H1 (cell line): ENCODE results near the gene RABGGTA. TPM values are rescaled to one million over a fixed set of nuclear protein-coding genes. Genes with fewer than 3 reads are reported as not detected.

Experiments
- BRCA1 ChIP-seq: IDR thresholded peaks from 2 replicates; pipeline ENCODE4 v1.6.1; 2012; ENCODE audit warnings: low read depth, low read length, improper control_type of control experiment
- CEBPB ChIP-seq: IDR thresholded peaks from 2 replicates; pipeline ENCODE4 v1.6.1; 2012; ENCODE audit warnings: low read depth, low read length
- KDM1A ChIP-seq: fragments of 200-600, 300-600 bp; sonication (generic); IDR thresholded peaks from 2 replicates; pipeline ENCODE4 v1.7.1; 2016; ENCODE audit warnings: mild to moderate bottlenecking, low read length, borderline replicate concordance
- RBBP5 ChIP-seq: IDR thresholded peaks from 2 replicates; pipeline ENCODE4 v1.7.1; 2012; ENCODE audit warnings: low read depth, mild to moderate bottlenecking, inconsistent platforms, low read length, moderate library complexity, borderline replicate concordance
- SIN3A ChIP-seq, 2 experiments: IDR thresholded peaks in 1 of 2; conservative IDR thresholded peaks in 1 of 2; 2 replicates each; pipeline ENCODE4 v1.6.1; 2011 to 2012; ENCODE audit warnings: low read length in 2 of 2, improper control_type of control experiment in 1 of 2, low read depth in 1 of 2, mild to moderate bottlenecking in 1 of 2
- SIRT6 ChIP-seq: IDR thresholded peaks from one replicate; pipeline ENCODE4 v1.7.1; 2012; ENCODE audit warnings: low read length, inconsistent platforms
- SUZ12 ChIP-seq: fragments of 200-600 bp; sonication (generic); IDR thresholded peaks from 2 replicates; pipeline ENCODE4 v1.6.1; 2012; ENCODE audit warnings: mild to moderate bottlenecking, inconsistent platforms, low read length, moderate library complexity, mixed read lengths
- TBP ChIP-seq: IDR thresholded peaks from 2 replicates; pipeline ENCODE4 v1.6.1; 2011; ENCODE audit warnings: low read depth, low read length, improper control_type of control experiment
- polyA plus RNA-seq, 7 experiments: library from polyadenylated mRNA; depleted of rRNA in 3 of 7; stranded (reverse) in 5 of 7; unstranded in 2 of 7; fragments of >200 nt in 5 of 7; fragments of 200-250 nt in 2 of 7; gene quantifications; 1 replicate in 5 of 7; 2 replicates in 1 of 7; 4 replicates in 1 of 7; pipeline versions ENCODE4 v1.2.1 to v1.2.3, GENCODE V29; 2011 to 2013; ENCODE audit warnings: missing spikeins in 2 of 7, mixed read lengths in 2 of 7
- total RNA-seq: library from RNA; stranded (reverse); fragmentation: NEBNext Ultra II Directional; extraction: Animal tissue kit (Norgen Biotek cat#: 25700); gene quantifications from 2 replicates; pipeline ENCODE4 v1.2.1, GENCODE V29; 2021
- TF ChIP-seq, protein P1 (sequence below): fragments of 300-600 bp; sonication (generic); IDR thresholded peaks from 2 replicates; pipeline ENCODE4 v1.7.1; 2012; ENCODE audit warnings: low read length, moderate library complexity, mild to moderate bottlenecking, inconsistent platforms; ENCODE audit not compliant: insufficient replicate concordance
- TF ChIP-seq, protein P2 (sequence below), 3 experiments: IDR thresholded peaks; 1 replicate in 2 of 3; 2 replicates in 1 of 3; pipeline versions ENCODE4 v1.5.1 to v1.6.1; 2011; ENCODE audit warnings: low read length in 3 of 3, mild to moderate bottlenecking in 3 of 3, inconsistent platforms in 2 of 3, low read depth in 1 of 3, moderate library complexity in 1 of 3; ENCODE audit not compliant: insufficient read depth in 1 of 3; ENCODE audit errors: control extremely low read depth in 1 of 3

RABGGTA gene
- total and polyA plus RNA-seq, 2 of the 8 experiments (the other 6 are each of a cell fraction or from before 2014, with no cell fraction given), result 16.0 to 49.8 TPM

DNA sequence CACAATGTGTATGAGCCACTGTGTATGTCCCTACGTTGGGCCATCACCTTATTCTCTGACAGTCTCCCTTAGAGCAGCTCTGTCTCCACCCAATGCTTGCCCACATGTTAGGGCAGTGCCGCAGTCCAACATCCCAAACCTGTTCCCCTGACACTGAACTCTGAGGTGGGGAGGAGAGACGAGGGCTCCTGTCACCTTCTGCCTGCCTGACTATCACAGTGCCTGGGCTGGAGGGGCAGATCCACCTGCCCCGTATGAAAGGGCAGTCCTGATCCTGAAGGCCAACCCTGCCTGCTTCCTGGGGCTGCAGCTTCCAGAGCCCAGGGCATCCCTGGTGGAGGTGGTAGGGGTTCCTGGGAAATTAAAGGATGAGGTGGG is 10.6 kb downstream of the RABGGTA start (continued):
- TF ChIP-seq, protein P1, sequence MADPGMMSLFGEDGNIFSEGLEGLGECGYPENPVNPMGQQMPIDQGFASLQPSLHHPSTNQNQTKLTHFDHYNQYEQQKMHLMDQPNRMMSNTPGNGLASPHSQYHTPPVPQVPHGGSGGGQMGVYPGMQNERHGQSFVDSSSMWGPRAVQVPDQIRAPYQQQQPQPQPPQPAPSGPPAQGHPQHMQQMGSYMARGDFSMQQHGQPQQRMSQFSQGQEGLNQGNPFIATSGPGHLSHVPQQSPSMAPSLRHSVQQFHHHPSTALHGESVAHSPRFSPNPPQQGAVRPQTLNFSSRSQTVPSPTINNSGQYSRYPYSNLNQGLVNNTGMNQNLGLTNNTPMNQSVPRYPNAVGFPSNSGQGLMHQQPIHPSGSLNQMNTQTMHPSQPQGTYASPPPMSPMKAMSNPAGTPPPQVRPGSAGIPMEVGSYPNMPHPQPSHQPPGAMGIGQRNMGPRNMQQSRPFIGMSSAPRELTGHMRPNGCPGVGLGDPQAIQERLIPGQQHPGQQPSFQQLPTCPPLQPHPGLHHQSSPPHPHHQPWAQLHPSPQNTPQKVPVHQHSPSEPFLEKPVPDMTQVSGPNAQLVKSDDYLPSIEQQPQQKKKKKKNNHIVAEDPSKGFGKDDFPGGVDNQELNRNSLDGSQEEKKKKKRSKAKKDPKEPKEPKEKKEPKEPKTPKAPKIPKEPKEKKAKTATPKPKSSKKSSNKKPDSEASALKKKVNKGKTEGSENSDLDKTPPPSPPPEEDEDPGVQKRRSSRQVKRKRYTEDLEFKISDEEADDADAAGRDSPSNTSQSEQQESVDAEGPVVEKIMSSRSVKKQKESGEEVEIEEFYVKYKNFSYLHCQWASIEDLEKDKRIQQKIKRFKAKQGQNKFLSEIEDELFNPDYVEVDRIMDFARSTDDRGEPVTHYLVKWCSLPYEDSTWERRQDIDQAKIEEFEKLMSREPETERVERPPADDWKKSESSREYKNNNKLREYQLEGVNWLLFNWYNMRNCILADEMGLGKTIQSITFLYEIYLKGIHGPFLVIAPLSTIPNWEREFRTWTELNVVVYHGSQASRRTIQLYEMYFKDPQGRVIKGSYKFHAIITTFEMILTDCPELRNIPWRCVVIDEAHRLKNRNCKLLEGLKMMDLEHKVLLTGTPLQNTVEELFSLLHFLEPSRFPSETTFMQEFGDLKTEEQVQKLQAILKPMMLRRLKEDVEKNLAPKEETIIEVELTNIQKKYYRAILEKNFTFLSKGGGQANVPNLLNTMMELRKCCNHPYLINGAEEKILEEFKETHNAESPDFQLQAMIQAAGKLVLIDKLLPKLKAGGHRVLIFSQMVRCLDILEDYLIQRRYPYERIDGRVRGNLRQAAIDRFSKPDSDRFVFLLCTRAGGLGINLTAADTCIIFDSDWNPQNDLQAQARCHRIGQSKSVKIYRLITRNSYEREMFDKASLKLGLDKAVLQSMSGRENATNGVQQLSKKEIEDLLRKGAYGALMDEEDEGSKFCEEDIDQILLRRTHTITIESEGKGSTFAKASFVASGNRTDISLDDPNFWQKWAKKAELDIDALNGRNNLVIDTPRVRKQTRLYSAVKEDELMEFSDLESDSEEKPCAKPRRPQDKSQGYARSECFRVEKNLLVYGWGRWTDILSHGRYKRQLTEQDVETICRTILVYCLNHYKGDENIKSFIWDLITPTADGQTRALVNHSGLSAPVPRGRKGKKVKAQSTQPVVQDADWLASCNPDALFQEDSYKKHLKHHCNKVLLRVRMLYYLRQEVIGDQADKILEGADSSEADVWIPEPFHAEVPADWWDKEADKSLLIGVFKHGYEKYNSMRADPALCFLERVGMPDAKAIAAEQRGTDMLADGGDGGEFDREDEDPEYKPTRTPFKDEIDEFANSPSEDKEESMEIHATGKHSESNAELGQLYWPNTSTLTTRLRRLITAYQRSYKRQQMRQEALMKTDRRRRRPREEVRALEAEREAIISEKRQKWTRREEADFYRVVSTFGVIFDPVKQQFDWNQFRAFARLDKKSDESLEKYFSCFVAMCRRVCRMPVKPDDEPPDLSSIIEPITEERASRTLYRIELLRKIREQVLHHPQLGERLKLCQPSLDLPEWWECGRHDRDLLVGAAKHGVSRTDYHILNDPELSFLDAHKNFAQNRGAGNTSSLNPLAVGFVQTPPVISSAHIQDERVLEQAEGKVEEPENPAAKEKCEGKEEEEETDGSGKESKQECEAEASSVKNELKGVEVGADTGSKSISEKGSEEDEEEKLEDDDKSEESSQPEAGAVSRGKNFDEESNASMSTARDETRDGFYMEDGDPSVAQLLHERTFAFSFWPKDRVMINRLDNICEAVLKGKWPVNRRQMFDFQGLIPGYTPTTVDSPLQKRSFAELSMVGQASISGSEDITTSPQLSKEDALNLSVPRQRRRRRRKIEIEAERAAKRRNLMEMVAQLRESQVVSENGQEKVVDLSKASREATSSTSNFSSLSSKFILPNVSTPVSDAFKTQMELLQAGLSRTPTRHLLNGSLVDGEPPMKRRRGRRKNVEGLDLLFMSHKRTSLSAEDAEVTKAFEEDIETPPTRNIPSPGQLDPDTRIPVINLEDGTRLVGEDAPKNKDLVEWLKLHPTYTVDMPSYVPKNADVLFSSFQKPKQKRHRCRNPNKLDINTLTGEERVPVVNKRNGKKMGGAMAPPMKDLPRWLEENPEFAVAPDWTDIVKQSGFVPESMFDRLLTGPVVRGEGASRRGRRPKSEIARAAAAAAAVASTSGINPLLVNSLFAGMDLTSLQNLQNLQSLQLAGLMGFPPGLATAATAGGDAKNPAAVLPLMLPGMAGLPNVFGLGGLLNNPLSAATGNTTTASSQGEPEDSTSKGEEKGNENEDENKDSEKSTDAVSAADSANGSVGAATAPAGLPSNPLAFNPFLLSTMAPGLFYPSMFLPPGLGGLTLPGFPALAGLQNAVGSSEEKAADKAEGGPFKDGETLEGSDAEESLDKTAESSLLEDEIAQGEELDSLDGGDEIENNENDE, result no peak
- TF ChIP-seq BRCA1, result no peak
- TF ChIP-seq, protein P2, sequence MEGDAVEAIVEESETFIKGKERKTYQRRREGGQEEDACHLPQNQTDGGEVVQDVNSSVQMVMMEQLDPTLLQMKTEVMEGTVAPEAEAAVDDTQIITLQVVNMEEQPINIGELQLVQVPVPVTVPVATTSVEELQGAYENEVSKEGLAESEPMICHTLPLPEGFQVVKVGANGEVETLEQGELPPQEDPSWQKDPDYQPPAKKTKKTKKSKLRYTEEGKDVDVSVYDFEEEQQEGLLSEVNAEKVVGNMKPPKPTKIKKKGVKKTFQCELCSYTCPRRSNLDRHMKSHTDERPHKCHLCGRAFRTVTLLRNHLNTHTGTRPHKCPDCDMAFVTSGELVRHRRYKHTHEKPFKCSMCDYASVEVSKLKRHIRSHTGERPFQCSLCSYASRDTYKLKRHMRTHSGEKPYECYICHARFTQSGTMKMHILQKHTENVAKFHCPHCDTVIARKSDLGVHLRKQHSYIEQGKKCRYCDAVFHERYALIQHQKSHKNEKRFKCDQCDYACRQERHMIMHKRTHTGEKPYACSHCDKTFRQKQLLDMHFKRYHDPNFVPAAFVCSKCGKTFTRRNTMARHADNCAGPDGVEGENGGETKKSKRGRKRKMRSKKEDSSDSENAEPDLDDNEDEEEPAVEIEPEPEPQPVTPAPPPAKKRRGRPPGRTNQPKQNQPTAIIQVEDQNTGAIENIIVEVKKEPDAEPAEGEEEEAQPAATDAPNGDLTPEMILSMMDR (IDR thresholded peaks at IDR 0.05; ENCODE audit: control extremely low read depth in 1 of 3, insufficient read depth in 1 of 3, low read depth in 1 of 3, low read length in 3 of 3), result no peak
- TF ChIP-seq SIN3A (conservative IDR thresholded peaks at IDR 0.05 in 1 of 2, IDR thresholded peaks at IDR 0.05 in 1 of 2; ENCODE audit: low read depth in 1 of 2, low read length in 2 of 2), result no peak
- no peak for TF ChIP-seq SIRT6
- no peak for TF ChIP-seq CEBPB
- no peak for TF ChIP-seq SUZ12
- no peak for TF ChIP-seq TBP
- TF ChIP-seq KDM1A, result no peak
- no peak for TF ChIP-seq RBBP5
